HG03280 (cell line): ENCODE results near the gene NUDT14.

Experiments used
- ATAC-seq: cut with Tn5 transposase; IDR thresholded peaks from one replicate; pipeline ENCODE4 v1.9.1; 2021; ENCODE audit warnings: mild to moderate bottlenecking, moderate library complexity; ENCODE audit not compliant: unreplicated experiment

The NUDT14 gene

GRCh38 chr14:105161309-105161708 lies 19.8 kb downstream of the NUDT14 start:
- no peak for ATAC-seq

- ATAC-seq: no peak
Measured at GRCh38 chr14:105160776-105161175, 20.3 kb downstream of the NUDT14 start.

GRCh38 chr14:105159344-105159743 lies 21.8 kb downstream of the NUDT14 start:
- ATAC-seq: no peak

- no peak for ATAC-seq
Measured at GRCh38 chr14:105158794-105159193, 22.3 kb downstream of the NUDT14 start.

GRCh38 chr14:105157872-105158271 lies 23.2 kb downstream of the NUDT14 start:
- ATAC-seq: no peak

- no peak for ATAC-seq
Measured at GRCh38 chr14:105156414-105157375, 24.4 kb downstream of the NUDT14 start.

GRCh38 chr14:105155681-105156413 lies 25.3 kb downstream of the NUDT14 start:
- no peak for ATAC-seq

- ATAC-seq: no peak
Measured at GRCh38 chr14:105155071-105155651, 26.0 kb downstream of the NUDT14 start.

- ATAC-seq: no peak
Measured at GRCh38 chr14:105154476-105154871, 26.6 kb downstream of the NUDT14 start.

GRCh38 chr14:105153739-105154475 lies 27.2 kb downstream of the NUDT14 start:
- ATAC-seq: no peak

- no peak for ATAC-seq
Measured at GRCh38 chr14:105153331-105153731, 27.8 kb downstream of the NUDT14 start.

GRCh38 chr14:105152794-105153241 lies 28.3 kb downstream of the NUDT14 start:
- no peak for ATAC-seq

GRCh38 chr14:105151838-105152793 lies 29.0 kb downstream of the NUDT14 start:
- ATAC-seq: no peak

- no peak for ATAC-seq
Measured at GRCh38 chr14:105151084-105151837, 29.9 kb downstream of the NUDT14 start.

- ATAC-seq: no peak
Measured at GRCh38 chr14:105150368-105151083, 30.6 kb downstream of the NUDT14 start.

GRCh38 chr14:105150026-105150367 lies 31.1 kb downstream of the NUDT14 start:
- ATAC-seq: no peak

GRCh38 chr14:105149146-105149781 lies 31.8 kb downstream of the NUDT14 start:
- ATAC-seq: no peak

GRCh38 chr14:105148604-105149145 lies 32.4 kb downstream of the NUDT14 start:
- no peak for ATAC-seq
